D341Med (cell line): Measurements from ENCODE around the gene VSTM4.
A peak's percentile ranks its signal among the peaks of the same experiment; 100 is the strongest.

Source experiments
- DNase-seq: peaks from one replicate; pipeline ENCODE4 v3.0.0; 2012; ENCODE audit warnings: low spot score

Gene VSTM4

DNA sequence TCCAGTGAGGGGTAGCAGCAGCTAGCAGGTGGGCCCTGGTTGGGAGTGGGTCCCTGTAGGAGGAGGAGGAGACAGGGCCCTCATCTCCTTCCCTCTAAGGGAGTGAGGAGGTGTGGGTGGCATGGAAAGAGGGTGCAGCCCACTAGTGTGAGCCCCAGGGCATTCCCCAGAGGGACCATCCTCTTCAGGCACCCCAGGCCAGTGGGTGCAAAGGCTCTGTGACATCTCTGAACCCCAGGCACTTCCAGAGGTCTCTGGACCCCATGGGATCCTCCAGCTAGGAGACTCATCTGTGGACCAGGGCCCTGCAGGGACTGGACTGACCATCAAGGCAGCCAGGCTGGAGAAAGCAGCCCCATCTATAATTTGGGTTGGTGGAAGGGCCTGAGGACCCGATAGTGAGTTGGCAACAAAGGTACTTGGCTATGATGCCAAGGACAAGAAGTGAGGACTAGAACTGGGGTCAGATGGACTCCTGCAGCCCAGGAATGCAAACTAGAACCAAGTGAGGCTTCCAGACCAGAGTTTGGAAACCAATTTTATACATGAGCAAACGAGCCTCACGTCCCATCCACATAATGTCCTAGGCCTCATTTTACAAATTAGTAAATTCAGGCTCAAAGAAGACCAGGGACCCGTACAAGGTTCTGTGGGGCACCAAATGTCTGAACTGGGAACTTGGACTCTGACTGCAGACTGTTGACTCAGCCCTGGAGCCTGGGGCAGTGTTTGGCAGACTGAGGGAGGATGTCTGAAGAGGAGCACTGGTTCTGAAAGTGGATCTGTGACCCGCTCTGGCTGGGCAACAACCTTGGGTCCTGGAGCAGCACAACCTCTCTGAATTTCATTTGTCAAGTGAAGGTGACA is 1.4 kb upstream of the VSTM4 start:
- peak; percentile 22 for DNase-seq

DNA sequence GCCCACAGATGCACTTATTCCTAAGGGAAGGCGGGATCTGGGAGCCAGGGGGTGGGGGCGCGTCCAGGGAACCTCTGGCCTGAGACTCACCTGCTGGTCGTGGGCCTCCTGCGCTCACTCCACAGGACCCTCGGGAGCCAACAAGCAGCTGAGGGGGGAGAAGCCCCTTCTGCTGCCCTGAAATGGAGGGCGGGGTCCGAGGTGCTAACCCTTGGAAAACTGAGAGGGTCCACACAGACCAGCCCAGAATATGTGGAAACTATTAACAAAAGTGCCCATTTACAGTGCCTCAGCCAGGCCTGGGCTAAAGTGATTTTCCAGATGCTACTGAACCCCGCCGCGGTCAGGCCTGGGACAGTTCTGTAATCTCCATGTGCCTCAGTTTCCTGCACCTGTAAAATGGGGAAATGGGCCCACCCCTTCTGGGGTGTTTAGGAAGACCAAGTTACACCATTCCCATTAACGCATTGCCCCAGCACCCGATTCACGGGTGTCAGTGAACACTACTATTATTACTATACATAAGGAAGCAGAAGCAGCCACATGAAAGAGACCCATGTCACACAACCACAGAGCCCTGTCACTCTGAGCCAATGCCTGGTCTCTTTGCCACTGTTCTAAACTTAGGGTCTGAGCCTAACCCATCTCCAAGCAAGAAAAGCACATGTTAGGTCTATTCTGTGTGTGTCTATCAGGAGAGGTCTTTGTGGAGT is 630 bp upstream of the VSTM4 start:
- peak; percentile 14 for DNase-seq

DNA sequence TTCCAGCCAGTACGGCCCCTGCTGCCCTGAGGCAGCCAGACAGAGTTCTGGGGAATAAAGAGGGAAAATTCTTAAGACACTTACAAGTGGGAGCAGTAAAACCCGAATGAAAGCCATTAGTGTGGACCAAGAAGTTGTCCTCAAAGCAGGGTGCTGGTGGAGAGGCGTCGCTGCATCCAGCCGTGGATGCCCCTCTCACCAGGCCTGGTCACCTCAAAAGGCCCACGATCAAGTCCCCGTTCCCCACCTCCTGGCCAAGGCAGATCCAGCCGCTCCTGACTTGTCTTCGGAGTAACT is 656 bp downstream of the VSTM4 start:
- no peak for DNase-seq

DNA sequence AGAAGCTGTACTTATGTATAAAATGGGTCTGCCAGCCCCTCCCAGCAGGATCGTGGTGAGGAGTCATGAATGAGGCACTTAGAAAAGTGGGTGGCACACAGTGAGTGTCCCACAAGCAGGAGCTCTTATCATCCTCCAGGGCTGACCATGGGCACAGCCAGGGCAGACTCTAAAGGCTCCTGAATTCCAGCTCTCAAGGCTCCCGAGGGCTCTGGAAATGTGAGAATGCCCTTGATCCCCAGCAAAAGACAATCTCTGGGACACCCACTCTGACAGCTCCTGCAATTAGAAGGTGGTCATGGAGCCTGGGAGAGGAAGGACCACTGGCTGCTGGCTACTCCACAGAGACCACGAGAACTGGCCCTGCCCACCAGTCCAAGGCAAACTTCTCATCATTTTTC is 1.6 kb downstream of the VSTM4 start:
- no peak for DNase-seq

DNA sequence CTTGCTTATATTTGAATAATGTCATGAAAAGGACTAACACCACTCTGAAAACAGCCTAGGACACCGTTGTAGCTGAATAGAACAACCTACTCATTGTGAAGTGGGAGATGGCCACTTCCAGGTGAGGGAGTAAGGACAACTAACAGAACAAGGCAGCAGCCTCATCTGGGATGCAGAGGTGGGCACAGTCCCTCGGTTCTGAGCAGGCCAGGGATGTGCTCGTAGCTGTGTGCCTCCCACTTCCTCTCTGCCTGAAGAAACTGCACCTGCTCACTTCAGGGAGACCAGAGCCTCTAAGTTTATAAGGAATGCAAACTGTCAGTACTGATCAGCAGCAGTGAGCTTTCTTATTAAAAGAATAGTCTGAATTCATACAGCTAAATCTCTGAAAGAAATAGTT is 2.5 kb downstream of the VSTM4 start:
- no peak for DNase-seq

DNA sequence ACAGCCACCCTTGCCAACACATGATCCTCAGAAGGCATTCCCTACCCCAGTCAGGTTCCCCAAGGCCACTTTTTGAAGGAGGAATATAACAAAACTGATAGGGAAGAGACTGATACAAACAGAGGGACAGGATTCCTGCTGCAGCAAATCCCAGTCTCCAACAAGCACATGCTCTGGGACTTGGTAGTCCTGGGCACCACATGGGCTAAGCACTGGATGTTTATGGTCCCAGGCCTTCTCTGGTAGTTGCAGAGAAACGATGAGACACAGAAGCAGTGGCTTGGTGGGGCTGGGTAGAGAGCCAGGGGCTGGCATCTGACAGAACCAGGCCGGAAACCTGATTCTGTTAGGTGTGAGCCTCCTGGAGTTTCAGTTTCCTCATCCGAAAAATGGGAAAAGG is 3.2 kb downstream of the VSTM4 start:
- DNase-seq = no peak

DNA sequence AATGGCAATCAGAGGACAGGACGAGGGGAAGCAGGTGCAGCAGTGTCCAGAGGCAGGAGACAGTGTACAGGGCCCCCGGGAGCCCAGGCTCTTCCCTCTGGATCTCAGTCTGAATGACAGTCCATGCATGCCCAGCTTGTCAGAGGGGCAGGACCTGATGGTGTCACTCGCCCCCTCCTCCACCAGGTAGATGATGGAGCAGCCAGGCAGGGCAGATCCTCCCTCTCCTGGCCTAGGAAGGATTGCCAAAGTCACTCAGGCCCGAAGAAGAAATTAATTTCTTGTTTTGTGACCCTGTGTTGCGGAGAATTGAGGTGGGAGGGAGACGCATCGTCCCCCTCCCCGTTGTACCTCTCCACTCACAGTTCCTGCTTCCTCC is 4.0 kb downstream of the VSTM4 start:
- DNase-seq = no peak

DNA sequence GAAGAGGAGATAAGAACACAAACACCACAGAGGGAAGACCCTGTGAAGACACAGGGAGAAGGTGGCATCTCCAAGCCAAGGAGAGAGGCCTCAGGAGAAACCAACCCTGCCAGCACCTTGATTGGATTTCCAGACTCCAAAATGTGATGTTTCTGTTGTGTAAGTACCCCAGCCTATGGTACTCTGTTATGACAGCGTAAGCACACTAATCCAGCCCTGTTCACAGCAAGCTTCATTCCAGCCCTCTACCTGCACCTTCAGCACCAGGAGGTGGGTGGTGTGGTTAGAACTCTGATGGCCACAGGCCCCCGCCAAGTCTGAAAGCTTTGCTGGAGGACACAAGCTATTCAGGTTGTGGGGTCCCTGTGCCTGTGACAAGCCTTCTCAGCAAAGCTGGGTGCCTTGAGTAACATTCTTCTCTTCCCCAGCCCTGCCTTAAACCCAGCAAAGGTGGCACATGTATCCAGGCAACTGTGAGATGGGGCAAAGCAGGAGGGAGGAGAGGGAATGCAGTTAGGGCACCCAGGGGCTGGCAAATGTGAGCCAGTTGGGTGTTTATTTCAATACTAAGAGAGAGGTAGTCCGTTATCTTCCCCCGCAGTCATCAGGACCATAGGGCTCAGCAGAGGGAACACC is 4.5 kb downstream of the VSTM4 start:
- no peak for DNase-seq

DNA sequence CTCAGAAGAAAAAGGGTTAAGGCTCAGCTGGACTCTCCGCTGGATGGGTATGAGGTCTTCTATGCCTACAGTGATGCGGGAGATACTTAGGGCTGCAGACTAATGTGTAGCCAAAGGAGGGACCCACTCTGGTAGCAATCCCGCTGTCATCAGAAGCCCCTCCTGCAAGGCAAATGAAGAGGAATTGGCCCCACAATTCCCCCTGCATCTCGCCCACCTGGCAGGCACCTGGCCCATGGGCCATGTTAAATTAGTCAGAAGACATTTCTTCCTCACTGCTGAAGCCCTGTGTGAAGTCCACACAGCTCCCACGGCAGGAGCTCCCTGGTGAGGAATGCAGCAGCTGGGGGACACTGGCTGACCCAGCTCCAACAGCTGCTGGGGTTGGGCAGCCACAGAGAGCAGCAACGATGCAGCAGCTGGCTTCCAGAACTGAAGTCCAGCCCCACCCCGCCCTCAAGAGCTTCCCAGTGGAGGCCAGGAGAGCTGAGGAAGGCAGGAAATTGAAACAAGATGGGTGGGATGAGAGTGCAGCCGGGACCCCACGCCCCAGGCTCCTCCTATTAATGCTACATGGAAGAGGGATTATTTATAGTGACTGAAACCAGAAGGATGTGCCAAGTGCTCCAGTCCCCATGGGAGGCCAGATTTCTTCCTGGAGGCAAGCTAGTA is 5.5 kb downstream of the VSTM4 start:
- no peak for DNase-seq

DNA sequence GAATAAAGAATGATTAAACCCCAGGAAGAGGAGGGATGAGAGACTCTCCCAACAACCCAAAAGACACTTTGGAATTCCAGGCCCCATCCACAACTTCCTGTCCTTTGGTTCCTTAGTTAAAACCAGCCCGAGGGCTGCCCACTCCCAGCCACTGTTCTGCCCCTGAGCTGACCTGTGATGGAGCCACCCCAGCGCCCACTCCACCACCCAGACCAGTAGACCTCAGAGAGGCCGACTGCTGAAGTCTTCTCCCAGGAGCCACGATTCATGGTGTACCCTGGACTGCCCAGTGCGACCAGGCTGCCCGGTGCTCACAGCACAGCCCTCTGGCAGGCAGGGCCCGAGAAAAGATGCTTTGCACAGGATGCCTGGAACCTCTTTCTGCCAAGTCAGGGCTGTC is 6.7 kb downstream of the VSTM4 start:
- no peak for DNase-seq

DNA sequence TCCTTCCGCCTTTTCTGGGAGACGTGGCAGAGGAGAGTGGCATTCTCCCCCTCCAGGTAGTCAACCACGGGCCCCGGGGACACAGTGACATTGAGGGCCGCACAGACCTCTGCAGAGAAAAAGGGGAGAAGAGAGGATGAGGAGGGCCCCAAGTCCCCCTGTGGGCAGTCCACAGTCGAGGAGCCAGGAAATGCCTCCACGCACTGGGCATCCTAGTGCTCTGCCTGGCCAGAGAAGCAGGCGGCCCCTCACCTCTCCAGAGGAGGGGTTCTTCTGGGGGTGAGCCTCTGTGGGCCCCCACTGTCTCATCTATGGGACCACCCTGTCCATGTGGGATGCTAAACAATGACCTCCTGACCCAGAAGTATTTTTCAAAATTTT is 7.4 kb downstream of the VSTM4 start:
- DNase-seq = no peak

DNA sequence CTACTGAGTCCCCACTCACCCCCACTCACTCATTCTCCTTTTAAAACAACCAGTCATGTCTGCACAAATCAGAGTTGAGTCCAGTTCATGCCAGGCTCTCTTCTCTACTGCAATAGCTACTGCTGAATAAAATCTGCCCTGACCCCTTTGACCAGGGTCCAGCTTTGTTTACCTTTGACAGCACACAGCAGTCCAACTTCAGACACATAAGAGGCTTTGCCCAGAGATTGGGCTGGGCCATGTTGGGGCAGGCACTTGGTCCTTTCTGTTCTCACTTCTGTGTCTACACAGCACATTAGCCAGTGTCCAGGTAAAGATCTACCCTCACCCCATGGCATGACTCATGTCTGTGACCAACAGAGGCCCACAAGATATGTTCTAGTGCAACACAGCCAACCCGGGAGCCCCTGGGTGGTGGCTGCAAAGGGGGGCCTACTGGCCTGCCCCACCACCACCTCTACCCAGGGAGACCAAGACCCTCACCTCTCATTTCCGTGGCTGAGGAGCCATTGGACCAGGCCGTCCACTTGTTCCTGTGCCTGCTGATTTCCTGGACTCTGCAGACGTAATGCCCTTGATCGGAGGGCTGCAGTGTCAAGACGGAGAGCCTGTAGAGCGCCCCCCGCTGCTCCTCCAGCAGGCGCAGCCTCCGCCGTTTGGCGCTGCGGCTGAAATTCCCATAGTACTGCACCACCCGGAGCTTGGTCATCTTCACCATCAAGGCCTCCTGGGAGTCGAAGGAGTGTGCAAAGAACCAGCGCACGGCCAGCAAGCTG is 8.0 kb downstream of the VSTM4 start:
- DNase-seq = no peak

DNA sequence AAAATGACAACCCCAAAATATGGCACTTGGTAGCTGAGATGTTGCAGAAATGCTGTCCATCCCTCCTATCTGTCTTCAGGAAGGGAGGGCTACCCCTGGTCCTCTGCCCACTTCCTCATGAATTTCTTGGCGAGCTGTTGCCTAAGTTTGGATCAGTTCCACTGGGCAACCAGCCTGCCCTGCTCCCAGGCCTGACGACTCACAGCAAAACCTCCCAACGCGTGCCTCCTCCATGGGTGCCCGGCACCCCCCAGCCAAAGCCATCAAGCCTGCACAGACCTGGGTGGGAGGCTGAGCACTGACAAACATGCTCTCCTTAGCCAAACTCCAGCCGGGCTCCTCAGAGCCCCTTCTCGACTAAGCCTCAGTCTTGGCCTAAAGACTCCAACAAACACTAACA is 8.9 kb downstream of the VSTM4 start:
- DNase-seq = no peak

DNA sequence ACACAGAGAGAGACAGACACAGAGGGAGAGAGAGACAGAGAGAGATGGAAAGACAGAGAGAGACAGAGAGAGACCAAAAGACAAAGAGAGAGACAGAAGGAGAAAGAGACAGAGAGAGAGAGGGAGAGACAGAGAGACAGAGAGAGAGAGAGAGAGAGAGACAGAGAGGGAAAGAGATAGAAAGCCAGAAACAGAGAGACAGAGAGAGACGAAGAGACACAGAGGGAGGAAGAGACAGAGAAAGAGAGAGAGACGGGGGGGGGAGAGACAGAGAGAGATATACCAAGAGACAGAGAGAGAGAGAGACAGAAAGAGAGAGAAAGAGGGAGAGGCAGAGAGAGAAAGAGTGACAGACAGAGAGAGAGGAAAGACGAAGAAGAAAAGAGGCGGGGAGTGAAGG is 10.2 kb downstream of the VSTM4 start:
- no peak for DNase-seq

DNA sequence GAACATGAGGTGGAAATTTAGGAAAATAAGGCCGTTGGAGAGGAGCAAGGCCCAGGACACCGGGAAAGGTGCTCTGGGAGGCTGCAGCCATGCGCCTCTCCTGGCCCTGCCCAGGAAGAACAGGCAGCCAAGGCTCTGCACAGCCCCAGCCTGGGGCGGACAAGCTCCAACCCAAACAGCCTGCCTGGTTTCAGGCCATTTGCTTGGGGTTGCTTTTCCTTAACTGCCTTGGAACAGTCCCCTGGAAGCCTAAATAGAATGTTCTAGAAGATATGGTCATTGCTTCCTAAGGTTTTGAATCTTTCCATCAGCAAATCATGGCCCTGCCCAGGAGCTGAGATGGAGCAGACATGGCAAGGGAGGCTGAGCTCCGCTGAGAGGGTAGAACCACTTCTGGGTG is 11.0 kb downstream of the VSTM4 start:
- DNase-seq = no peak

DNA sequence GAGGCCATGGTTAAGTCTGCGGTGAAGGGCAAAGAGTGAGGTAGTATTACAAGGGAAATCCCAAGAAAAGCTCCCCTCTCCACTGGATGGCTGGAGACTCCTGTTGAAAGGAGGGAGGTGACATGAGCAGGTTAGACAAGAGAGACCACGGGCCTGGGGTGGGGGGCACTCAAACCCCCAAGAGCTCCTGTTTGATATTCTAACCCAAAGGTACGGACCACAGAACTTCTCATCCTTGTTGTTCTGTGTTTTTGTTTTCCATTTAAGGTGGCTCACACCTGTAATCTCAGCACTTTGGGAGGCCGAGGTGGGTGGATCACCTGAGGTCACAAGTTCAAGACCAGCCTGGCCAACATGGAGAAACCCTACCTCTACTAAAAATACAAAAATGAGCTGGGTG is 11.6 kb downstream of the VSTM4 start:
- no peak for DNase-seq

DNA sequence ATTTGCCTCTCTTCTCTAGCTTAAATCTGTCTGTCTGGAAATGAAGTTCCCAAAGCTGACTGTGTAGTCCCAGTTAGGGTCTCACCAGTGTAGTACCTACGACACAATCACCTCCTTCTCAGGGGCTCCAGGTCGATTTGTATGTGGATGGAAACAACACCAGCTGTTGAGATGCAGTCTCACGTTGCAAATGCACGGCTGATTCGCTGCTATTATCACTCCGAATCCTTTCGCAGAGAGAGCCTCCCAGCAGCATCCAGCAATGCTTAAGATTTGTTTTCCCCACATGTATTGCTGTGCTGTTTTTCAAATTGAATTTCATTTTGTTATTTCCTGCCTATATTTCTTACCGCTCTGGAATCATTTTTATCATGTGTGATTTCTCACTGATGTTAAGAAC is 16.3 kb downstream of the VSTM4 start:
- DNase-seq = no peak

DNA sequence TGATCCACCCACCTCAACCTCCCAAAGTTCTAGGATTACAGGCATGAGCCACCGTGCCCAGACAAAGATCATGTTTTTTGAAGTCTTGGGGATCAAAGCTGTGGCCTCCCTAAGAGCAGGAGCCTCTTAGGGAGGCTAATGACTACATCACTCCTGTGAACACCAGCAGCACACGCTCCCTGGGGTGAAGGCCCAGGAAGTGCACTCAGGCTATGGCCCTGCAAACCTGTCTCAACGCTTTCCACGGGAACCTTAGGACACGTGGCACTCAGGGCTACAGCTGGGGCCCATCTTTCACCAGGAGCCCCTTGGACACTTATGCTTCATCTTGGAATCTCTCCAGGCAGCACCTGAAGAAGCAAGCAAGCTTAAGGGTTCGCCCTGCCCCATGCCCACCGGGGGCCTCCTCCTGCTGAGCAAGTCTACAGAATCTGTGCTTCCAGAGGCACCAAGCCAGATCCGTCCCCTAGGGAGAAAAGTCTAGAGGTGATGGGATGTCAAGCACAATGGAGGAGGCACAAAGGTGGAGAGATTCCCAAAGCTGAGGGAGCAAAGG is 18.4 kb downstream of the VSTM4 start:
- no peak for DNase-seq

DNA sequence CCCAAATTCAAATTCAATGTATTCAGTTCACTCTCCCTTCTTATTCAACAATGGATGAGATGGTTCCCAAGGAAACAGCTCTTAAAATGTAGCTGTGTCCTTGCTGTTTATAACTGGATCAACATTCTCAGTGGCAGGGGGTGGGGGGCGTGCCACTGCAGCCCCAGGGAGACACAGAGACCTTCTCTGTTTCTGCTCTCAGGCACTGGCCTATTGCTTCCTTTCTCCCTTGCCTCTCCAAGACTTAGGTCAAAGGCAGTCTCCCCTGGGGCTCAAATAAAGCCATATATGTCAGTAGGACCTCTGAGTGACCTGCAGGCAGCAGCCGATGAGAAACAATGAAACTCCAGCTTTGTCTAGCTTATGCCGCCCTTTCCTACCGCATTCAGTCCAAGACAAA is 20.7 kb downstream of the VSTM4 start:
- no peak for DNase-seq

DNA sequence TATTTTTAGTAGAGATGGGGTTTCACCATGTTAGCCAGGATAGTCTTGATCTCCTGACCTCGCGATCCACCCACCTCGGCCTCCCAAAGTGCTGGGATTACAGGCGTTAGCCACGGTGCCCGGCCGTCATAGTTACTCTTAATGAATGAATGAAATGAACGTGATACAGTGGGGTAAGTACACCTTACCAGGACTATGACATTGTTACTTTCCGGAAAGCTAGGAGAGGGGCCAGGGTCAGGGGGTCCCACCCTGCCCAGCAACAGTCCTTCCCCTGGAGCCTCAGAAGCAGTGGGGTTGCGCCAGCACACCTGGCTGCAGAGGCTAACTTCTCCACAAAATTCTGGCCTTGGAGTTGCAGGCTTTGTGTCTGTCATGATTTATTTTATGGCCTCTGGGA is 21.4 kb downstream of the VSTM4 start:
- DNase-seq = no peak

DNA sequence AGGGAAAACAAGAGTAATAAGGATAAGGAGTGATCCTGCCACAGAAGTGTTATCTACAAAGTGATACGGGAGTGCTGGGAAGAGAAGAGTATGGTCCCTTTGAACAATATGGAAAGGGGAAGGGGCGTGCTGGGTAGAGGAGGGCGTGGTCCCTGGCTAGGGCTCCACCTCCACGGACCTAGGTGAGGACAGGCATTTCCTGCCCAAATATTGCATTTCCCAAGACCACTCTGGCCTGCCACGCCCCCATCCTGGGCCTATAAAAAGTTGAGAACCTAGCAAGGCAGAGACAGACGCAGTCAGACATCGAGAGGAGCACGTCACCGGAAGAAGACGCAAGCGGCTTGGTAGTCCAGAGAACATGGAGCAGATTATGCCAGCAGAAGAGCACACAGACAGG is 22.8 kb downstream of the VSTM4 start:
- DNase-seq = no peak
